Esophagus muscularis mucosa (tissue), 4 donors: ENCODE data around the gene NDUFA12. TPM values are rescaled to one million over a fixed set of nuclear protein-coding genes. Genes with fewer than 3 reads are reported as not detected.

Experiments used
- DNase-seq: peaks from one replicate; pipeline ENCODE4 v3.0.0-alpha.2; 2017; ENCODE audit errors: extremely low spot score
- H3K27ac ChIP-seq, 4 donors: fragments of 200-600 bp; sonication (generic); replicated peaks in 1 of 4; 1 replicate in 3 of 4; 2 replicates in 1 of 4; pipeline ENCODE4 v1.5.1; 2016 to 2019; ENCODE audit warnings: mild to moderate bottlenecking in 1 of 4
- H3K27me3 ChIP-seq, 4 donors: fragments of 200-600 bp; sonication (generic); one replicate each; pipeline versions ENCODE4 v1.5.1 to v1.6.0; 2016 to 2019
- H3K36me3 ChIP-seq, 4 donors: fragments of 200-600 bp; sonication (generic); one replicate each; pipeline ENCODE4 v1.5.1; 2016 to 2019
- H3K4me1 ChIP-seq, 4 donors: fragments of 200-600 bp; sonication (generic); one replicate each; pipeline ENCODE4 v1.5.1; 2016 to 2019
- H3K4me3 ChIP-seq, 4 donors: fragments of 200-600 bp; sonication (generic); 1 replicate in 2 of 4; 2 replicates in 2 of 4; pipeline ENCODE4 v1.5.1; 2016 to 2019; ENCODE audit warnings: mild to moderate bottlenecking in 4 of 4, moderate library complexity in 1 of 4
- H3K9me3 ChIP-seq, 4 donors: fragments of 200-600 bp; sonication (generic); 1 replicate in 3 of 4; 2 replicates in 1 of 4; pipeline ENCODE4 v1.5.1; 2016 to 2019
- CTCF ChIP-seq, 3 experiments: fragments of 200-600 bp in 2 of 3; fragments of 450-650 bp in 1 of 3; sonication (generic) in 2 of 3; IDR thresholded peaks; one replicate each; pipeline ENCODE4 v1.5.1; 2017 to 2019; ENCODE audit warnings: antibody characterized with exemption in 3 of 3, mild to moderate bottlenecking in 2 of 3, moderate library complexity in 1 of 3
- EP300 ChIP-seq: sonication (generic); formaldehyde crosslinking; IDR thresholded peaks from one replicate; pipeline ENCODE4 v1.6.1; 2017; ENCODE audit warnings: antibody characterized with exemption
- POLR2A ChIP-seq: fragments of 450-650 bp; IDR thresholded peaks from one replicate; pipeline ENCODE4 v1.6.1; 2017; ENCODE audit warnings: antibody characterized with exemption, moderate library complexity, mild to moderate bottlenecking, low read depth
- POLR2AphosphoS5 ChIP-seq, 2 donors: sonication (generic); formaldehyde crosslinking; IDR thresholded peaks; one replicate each; pipeline ENCODE4 v1.6.1; 2017; ENCODE audit warnings: antibody characterized with exemption in 2 of 2
- WGBS: methylation state at CpG from one replicate; pipeline ENCODE4 v1.1.5; 2018; 5-methylcytosine and 5-hydroxymethylcytosine counted together
- intact Hi-C: fragments of 100-400 bp; cut with DNase I; formaldehyde crosslinking; loops from one replicate; pipeline ENCODE4 v1.15.1; 2023
- total RNA-seq, 4 donors: library from RNA; depleted of rRNA; stranded (reverse); fragments of >200 nt; gene quantifications; one replicate each; pipeline versions ENCODE4 v1.1.0 to v1.2.1, GENCODE V29; 2016

NDUFA12 gene
- total RNA-seq, 4 donors from 2014 or later, result 72.3 to 154 (median 106) TPM

GRCh38 chr12:95022477-95022876 lies 19.0 kb upstream of the NDUFA12 start:
- WGBS, result 91% methylated on average over 2 of the region's 2 CpGs

GRCh38 chr12:95017482-95017881 lies 14.0 kb upstream of the NDUFA12 start:
- peaks cover 3 to 29% (median 13%) of the 10 kb centered on the region in 4 donors for H3K36me3 ChIP-seq
- H3K27ac ChIP-seq, result no peak overlapping the region
- TF ChIP-seq CTCF (IDR thresholded peaks at IDR 0.05), result no peak
- no peak for TF ChIP-seq POLR2A
- TF ChIP-seq EP300, result no peak
- no peak for TF ChIP-seq POLR2AphosphoS5 (IDR thresholded peaks at IDR 0.05)
- no peaks in the 10 kb centered on the region for H3K9me3 ChIP-seq
- WGBS, result 71% methylated on average over 1 of the region's 1 CpG
- H3K4me1 ChIP-seq, result no peaks in the 10 kb centered on the region
- no peak overlapping the region for H3K4me3 ChIP-seq
- no peaks in the 10 kb centered on the region for H3K27me3 ChIP-seq
- intact Hi-C loops, result no loop called here
- no peak for DNase-seq

More at GRCh38 chr12:95022477-95022876, 19.0 kb upstream of the NDUFA12 start:
- Histone ChIP-seq H3K4me3 (no peak overlapping the region), H3K9me3 (no peaks in the 10 kb centered on the region), H3K36me3 (peaks cover 27 to 75% (median 42%) of the 10 kb centered on the region in 4 donors), H3K27ac (no peak overlapping the region), H3K27me3 (no peaks in the 10 kb centered on the region), H3K4me1 (no peaks in the 10 kb centered on the region)
- intact Hi-C loops, result no loop called here
- TF ChIP-seq POLR2AphosphoS5 (IDR thresholded peaks at IDR 0.05) (no peak), EP300 (no peak)
- no peak for DNase-seq

GRCh38 chr12:95016120-95016519 lies 12.6 kb upstream of the NDUFA12 start:
- Histone ChIP-seq H3K4me3 (no peak overlapping the region), H3K27me3 (no peaks in the 10 kb centered on the region), H3K36me3 (peaks cover 3 to 18% (median 9%) of the 10 kb centered on the region in 4 donors), H3K27ac (no peak overlapping the region), H3K4me1 (no peaks in the 10 kb centered on the region), H3K9me3 (no peaks in the 10 kb centered on the region)
- WGBS, result 98% methylated on average over 2 of the region's 2 CpGs
- DNase-seq, result no peak
- no peak for TF ChIP-seq CTCF (IDR thresholded peaks at IDR 0.05)
- intact Hi-C loops, result no loop called here

- H3K9me3 ChIP-seq, result no peaks in the 10 kb centered on the region
- H3K36me3 ChIP-seq, result peaks cover 0 to 9% (median 3%) of the 10 kb centered on the region in 4 donors
- H3K27ac ChIP-seq, result no peak overlapping the region
- DNase-seq, result no peak
- H3K4me1 ChIP-seq, result no peaks in the 10 kb centered on the region
- intact Hi-C loops, result no loop called here
- H3K4me3 ChIP-seq, result no peak overlapping the region
- TF ChIP-seq POLR2A, result no peak
- TF ChIP-seq EP300, result no peak
- no peak for TF ChIP-seq POLR2AphosphoS5 (IDR thresholded peaks at IDR 0.05)
- TF ChIP-seq CTCF (IDR thresholded peaks at IDR 0.05), result no peak
- no peaks in the 10 kb centered on the region for H3K27me3 ChIP-seq
These were observed 11.1 kb upstream of the NDUFA12 start for GRCh38 chr12:95014554-95014953.

- Histone ChIP-seq H3K27me3 (no peaks in the 10 kb centered on the region), H3K9me3 (peaks cover 0 to 19% (median 11%) of the 10 kb centered on the region in 4 donors), H3K4me1 (peaks cover 6 to 25% (median 23%) of the 10 kb centered on the region in 4 donors), H3K27ac (no peak overlapping the region), H3K36me3 (peaks cover 0 to 8% (median 3%) of the 10 kb centered on the region in 4 donors), H3K4me3 (no peak overlapping the region)
- no peak for DNase-seq
- no peak for TF ChIP-seq CTCF (IDR thresholded peaks at IDR 0.05)
- TF ChIP-seq POLR2AphosphoS5 (IDR thresholded peaks at IDR 0.05), result no peak
- TF ChIP-seq POLR2A, result no peak
- TF ChIP-seq EP300, result no peak
- WGBS, result 92% methylated on average over 4 of the region's 4 CpGs
- intact Hi-C loops, result no loop called here
These were observed 2.7 kb upstream of the NDUFA12 start for GRCh38 chr12:95006206-95006605.
